ENCODE data around the gene MASP2.
"Not testable (repeated sequence)": the region's sequence is repeated elsewhere in the genome, so short reads cannot be mapped to it uniquely, and the experiment has no call there.

Gene MASP2

GRCh38 chr1:10990828-10991227 lies 56.2 kb downstream of the MASP2 start:
- DNase-seq (ENCODE audit: low read depth in 2 of 2): no peak

DNA sequence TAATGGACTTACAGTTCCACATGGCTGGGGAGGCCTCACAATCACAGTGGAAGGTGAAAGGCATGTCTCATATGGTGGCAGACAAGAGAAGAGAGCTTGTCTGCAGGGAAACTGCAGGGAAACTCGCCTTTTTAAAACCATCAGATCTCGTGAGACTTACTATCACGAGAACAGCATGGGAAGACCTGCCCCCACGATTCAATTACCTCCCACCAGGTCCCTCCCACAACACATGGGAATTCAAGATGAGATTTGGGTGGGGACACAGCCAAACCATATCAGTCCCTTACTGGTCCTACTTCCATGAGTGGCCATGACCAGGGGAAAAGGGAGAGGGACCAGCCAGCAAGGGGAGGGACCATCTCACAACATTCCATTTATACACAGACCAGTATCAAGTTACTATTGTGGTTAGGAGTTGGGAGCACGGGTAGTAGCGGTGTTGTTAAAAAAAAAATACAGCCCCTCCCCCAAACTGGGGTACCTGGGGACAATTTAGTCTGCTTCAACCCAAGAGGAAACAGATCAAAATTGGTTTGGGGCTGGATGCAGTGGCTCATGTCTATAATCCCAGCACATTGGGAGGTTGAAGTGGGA lies 57.0 kb downstream of the MASP2 start:
- not testable (repeated sequence) for DNase-seq (ENCODE audit: low read depth in 2 of 2)

DNA sequence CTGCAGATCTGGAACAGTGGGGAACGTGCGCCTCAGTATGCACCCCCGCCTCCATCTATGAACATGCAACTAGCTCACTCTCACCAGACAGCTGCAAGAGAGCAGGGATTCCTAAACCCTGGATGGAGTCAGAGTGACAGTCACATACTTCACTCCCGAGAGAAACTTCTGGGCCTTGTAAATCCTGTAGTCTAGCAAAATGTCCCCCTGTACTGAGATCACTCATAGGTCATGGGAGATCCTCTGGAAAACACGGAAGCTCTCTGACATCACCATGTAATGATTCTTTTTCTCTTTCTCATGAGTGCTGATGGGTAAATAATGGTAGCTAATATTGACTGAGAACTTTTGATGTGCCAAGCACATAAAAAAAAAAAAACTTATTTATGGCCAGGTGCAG lies 57.9 kb downstream of the MASP2 start:
- DNase-seq (ENCODE audit: low read depth in 2 of 2): no peak

DNA sequence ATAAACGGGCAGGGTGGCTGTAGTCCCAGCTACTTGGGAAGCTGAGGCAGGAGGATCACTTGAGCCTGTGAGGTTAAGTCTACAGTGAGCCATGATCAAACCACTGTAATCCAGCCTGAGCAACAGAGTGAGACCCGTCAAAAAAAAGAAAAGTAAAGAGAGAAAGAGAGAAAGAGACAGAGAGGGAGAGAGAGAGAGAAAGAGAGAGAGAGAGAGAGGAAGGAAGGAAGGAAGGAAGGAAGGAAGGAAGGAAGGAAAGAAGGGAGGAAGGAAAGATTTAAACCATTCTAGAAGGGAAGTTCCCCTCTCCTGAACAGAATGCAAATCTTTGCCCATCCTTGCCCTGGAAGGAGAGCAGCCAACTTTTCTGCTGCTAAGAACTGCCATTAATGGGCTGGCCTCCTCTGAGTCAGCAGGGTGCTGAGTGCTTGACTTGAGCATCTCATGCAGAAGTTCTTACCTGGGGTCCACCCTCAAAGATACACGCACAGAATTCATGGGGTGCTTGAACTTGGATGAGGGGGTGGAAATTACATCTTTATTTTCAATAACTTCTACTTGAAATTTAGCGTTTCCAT lies 59.1 kb downstream of the MASP2 start:
- DNase-seq (ENCODE audit: low read depth in 2 of 2): no peak

GRCh38 chr1:10986525-10986890 lies 60.5 kb downstream of the MASP2 start:
- DNase-seq (ENCODE audit: low read depth in 2 of 2): no peak

GRCh38 chr1:10980841-10981727 lies 66.0 kb downstream of the MASP2 start:
- DNase-seq (ENCODE audit: low read depth in 2 of 2): no peak

- no peak for DNase-seq (ENCODE audit: low read depth in 2 of 2)
These were observed 66.9 kb downstream of the MASP2 start for GRCh38 chr1:10980094-10980577.

DNA sequence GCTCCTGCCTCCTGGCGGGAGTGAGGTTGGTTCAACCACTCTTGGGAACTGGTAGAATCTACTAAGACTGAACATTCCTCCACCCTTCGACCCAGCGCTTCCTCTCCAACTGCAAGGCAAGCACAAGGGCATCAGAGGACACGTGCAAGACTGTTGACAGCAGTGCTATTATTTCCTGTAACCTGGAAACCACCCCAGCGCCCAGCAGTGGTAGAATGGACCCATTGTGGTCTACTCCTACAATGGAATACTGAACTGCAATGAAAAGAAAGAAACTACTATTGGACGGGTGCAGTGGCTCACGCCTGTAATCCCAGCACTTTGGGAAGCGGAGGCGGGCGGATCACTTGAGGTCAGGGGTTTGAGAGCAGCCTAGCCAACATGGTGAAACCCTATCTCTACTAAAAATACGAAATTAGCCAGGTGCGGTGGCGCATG lies 67.5 kb downstream of the MASP2 start:
- DNase-seq (ENCODE audit: low read depth in 2 of 2): no peak

DNA sequence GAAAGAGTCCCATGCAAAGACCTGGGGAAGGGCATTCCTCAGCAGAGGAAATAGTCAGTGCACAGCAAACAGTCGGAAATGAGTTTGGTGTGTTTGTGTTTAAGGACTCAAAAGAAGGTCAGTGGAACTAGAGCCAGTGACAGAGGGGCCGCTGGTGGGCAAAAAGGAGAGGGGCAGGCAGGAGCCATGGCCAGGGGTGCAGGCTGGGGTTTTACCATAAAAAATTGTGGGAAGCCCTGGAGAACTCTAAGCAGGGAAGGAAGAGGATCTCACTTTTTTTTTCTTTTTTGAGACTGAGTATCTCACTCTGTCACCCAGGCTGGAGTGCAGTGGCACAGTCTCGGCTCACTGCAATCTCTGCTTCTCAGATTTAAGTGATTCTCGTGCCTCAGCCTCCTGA lies 68.3 kb downstream of the MASP2 start:
- no peak for DNase-seq (ENCODE audit: low read depth in 2 of 2)
